Left lung (tissue), 10 donors: Measurements from ENCODE around the gene OR56B4. TPM values are rescaled to one million over a fixed set of nuclear protein-coding genes. Genes with fewer than 3 reads are reported as not detected.

Experiments used
- ATAC-seq: fragments of 200-7000 bp; cut with Tn5 transposase; one replicate; pipeline ENCODE4 v1.9.1; 2020; ENCODE audit warnings: moderate library complexity
- DNase-seq, 4 donors: peaks; one replicate each; pipeline ENCODE4 v3.0.0-alpha.2; 2013 to 2020
- H3K27ac ChIP-seq, 2 donors: fragments of 200-600 bp; sonication (generic) in 1 of 2; one replicate each; pipeline versions ENCODE4 v1.5.0 to v1.8.0; 2020 to 2021
- H3K27me3 ChIP-seq, 2 donors: fragments of 200-600 bp; sonication (generic) in 1 of 2; one replicate each; pipeline versions ENCODE4 v1.5.0 to v1.8.0; 2020 to 2021
- H3K36me3 ChIP-seq, 2 donors: fragments of 200-600 bp; sonication (generic) in 1 of 2; one replicate each; pipeline versions ENCODE4 v1.5.0 to v1.8.0; 2020 to 2021
- H3K4me1 ChIP-seq, 2 donors: fragments of 200-600 bp; one replicate each; pipeline ENCODE4 v1.8.0; 2021
- H3K4me3 ChIP-seq, 2 donors: fragments of 200-600 bp; sonication (generic) in 1 of 2; one replicate each; pipeline versions ENCODE4 v1.5.0 to v1.8.0; 2020 to 2021; ENCODE audit warnings: mild to moderate bottlenecking in 1 of 2
- H3K9me3 ChIP-seq, 2 donors: fragments of 200-600 bp; sonication (generic) in 1 of 2; one replicate each; pipeline versions ENCODE4 v1.5.0 to v1.8.0; 2020 to 2021
- CTCF ChIP-seq, 2 donors: fragments of 200-600 bp; sonication (generic) in 1 of 2; IDR thresholded peaks; one replicate each; pipeline versions ENCODE4 v1.5.0 to v1.8.0; 2021; ENCODE audit warnings: antibody characterized with exemption in 2 of 2
- intact Hi-C, 2 donors: fragments of 100-400 bp; cut with DNase I; formaldehyde crosslinking; loops; one replicate each; pipeline versions ENCODE4 v1.11.2 to v1.14.2; 2022
- polyA plus RNA-seq, 6 donors: library from polyadenylated mRNA; unstranded; fragments of 120-200 nt; gene quantifications; one replicate each; pipeline ENCODE4 v1.2.1, GENCODE V29; 2013; ENCODE audit not compliant: insufficient read length in 6 of 6
- total RNA-seq, 2 donors: library from RNA; stranded (reverse); fragmentation: NEBNext Ultra II Directional; extraction: Animal tissue kit (Norgen Biotek cat#: 25700); gene quantifications; one replicate each; pipeline ENCODE4 v1.2.1, GENCODE V29; 2021
- donor health status: DM: no; HTN: yes; CAD: no.
- donor health status: DM: no; HTN: no; CAD: no.

OR56B4 gene
- total and polyA plus RNA-seq, 8 donors = 0.13 to 0.20 (median 0.18) TPM; not detected in 4

- DNase-seq (no peak), ATAC-seq (no peak)
- Histone ChIP-seq H3K27ac (no peak overlapping the region), H3K4me3 (no peak overlapping the region), H3K9me3 (no peaks in the 10 kb centered on the region), H3K36me3 (no peaks in the 10 kb centered on the region), H3K27me3 (no peaks in the 10 kb centered on the region), H3K4me1 (no peaks in the 10 kb centered on the region)
- intact Hi-C loops = no loop called here
- no peak for TF ChIP-seq CTCF (IDR thresholded peaks at IDR 0.05)
These were observed 11.1 kb upstream of the OR56B4 start for GRCh38 chr11:6096417-6096816.

- Histone ChIP-seq H3K4me1 (no peaks in the 10 kb centered on the region), H3K4me3 (no peak overlapping the region), H3K36me3 (no peaks in the 10 kb centered on the region), H3K27ac (no peak overlapping the region), H3K9me3 (no peaks in the 10 kb centered on the region), H3K27me3 (no peaks in the 10 kb centered on the region)
- ATAC-seq (no peak), DNase-seq (no peak)
- intact Hi-C loops = no loop called here
- TF ChIP-seq CTCF (IDR thresholded peaks at IDR 0.05) = no peak
These were observed 7.9 kb upstream of the OR56B4 start for GRCh38 chr11:6099577-6099976.

GRCh38 chr11:6110011-6110410 is 2.5 kb downstream of the OR56B4 start:
- Histone ChIP-seq H3K4me3 (no peak overlapping the region), H3K9me3 (no peaks in the 10 kb centered on the region), H3K4me1 (peaks cover 0 to 8% of the 10 kb centered on the region in 2 donors), H3K27me3 (no peaks in the 10 kb centered on the region), H3K27ac (no peak overlapping the region), H3K36me3 (no peaks in the 10 kb centered on the region)
- intact Hi-C loops = no loop called here
- TF ChIP-seq CTCF (IDR thresholded peaks at IDR 0.05) = no peak
- DNase-seq (no peak), ATAC-seq (no peak)

- TF ChIP-seq CTCF (IDR thresholded peaks at IDR 0.05) = no peak
- ATAC-seq = no peak
- intact Hi-C loops = no loop called here
- Histone ChIP-seq H3K36me3 (no peaks in the 10 kb centered on the region), H3K4me3 (no peak overlapping the region), H3K9me3 (peaks cover 0 to 5% of the 10 kb centered on the region in 2 donors), H3K27me3 (no peaks in the 10 kb centered on the region), H3K27ac (no peak overlapping the region), H3K4me1 (peaks cover 0 to 8% of the 10 kb centered on the region in 2 donors)
- DNase-seq = no peak
These were observed 4.2 kb downstream of the OR56B4 start for GRCh38 chr11:6111673-6112072.

GRCh38 chr11:6116638-6117037 is 9.2 kb downstream of the OR56B4 start:
- intact Hi-C loops = no loop called here
- Histone ChIP-seq H3K27ac (no peak overlapping the region), H3K9me3 (peaks cover 0 to 10% of the 10 kb centered on the region in 2 donors), H3K4me3 (no peak overlapping the region), H3K4me1 (no peaks in the 10 kb centered on the region), H3K27me3 (no peaks in the 10 kb centered on the region), H3K36me3 (no peaks in the 10 kb centered on the region)
- DNase-seq = no peak
- no peak for TF ChIP-seq CTCF (IDR thresholded peaks at IDR 0.05)
- no peak for ATAC-seq
